Lower leg skin (tissue), 4 donors: ENCODE data around the gene ENTPD3. TPM values are rescaled to one million over a fixed set of nuclear protein-coding genes. Genes with fewer than 3 reads are reported as not detected.

ENCODE experiments used
- DNase-seq, 2 donors: peaks; one replicate each; pipeline ENCODE4 v3.0.0-alpha.2; 2019; ENCODE audit warnings: low spot score in 2 of 2
- H3K4me3 ChIP-seq: fragments of 200-600 bp; sonication (generic); 2 replicates; pipeline ENCODE4 v1.5.1; 2017; ENCODE audit warnings: mild to moderate bottlenecking, low read depth; ENCODE audit not compliant: poor library complexity, severe bottlenecking
- POLR2A ChIP-seq, 2 donors: fragments of 450-650 bp; IDR thresholded peaks; one replicate each; pipeline ENCODE4 v1.6.1; 2016 to 2017; ENCODE audit warnings: antibody characterized with exemption in 2 of 2, mild to moderate bottlenecking in 1 of 2, moderate library complexity in 1 of 2
- whole genome bisulfite sequencing, 2 donors: methylation state at CpG; one replicate each; pipeline ENCODE4 v1.1.5; 2018; 5-methylcytosine and 5-hydroxymethylcytosine counted together
- intact Hi-C: fragments of 100-400 bp; cut with DNase I; formaldehyde crosslinking; loops from one replicate; pipeline ENCODE4 v1.15.0; 2023; ENCODE audit warnings: low total_unique reads
- total RNA-seq, 4 donors: library from RNA; depleted of rRNA; stranded (reverse); fragments of >200 nt; gene quantifications; one replicate each; pipeline ENCODE4 v1.1.0, GENCODE V29; 2016
- TF ChIP-seq, protein P1 (sequence below), 3 donors: fragments of 450-650 bp; IDR thresholded peaks; one replicate each; pipeline ENCODE4 v1.5.1; 2016; ENCODE audit warnings: antibody characterized with exemption in 3 of 3, mild to moderate bottlenecking in 3 of 3, moderate library complexity in 2 of 3

ENTPD3 gene
- total RNA-seq, 4 donors from 2014 or later, result 4.9 to 6.2 (median 5.4) TPM

DNA sequence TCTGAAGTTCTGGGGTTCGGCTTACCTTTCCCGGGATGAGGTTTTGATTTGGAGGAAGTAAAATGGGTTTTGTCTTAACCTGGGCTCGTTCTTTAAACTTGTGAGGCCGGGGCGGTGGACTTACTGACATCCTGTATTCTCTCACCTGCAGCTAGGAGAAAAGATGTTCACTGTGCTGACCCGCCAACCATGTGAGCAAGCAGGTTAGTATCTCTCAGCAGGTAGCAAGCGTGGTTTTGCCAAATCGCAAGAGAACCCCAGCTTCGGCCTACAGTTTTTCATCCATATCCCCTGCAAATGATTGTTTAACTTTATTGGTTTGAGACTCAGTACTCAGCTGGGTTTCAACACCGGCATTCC is 891 bp downstream of the ENTPD3 start:
- H3K4me3 ChIP-seq, result no peak overlapping the region
- intact Hi-C loops, result no loop called here
- 68 to 72% methylated on average over 10 of the region's 10 CpGs for WGBS, 2 donors
- no peak for DNase-seq
- TF ChIP-seq POLR2A (IDR thresholded peaks at IDR 0.05), result no peak
- TF ChIP-seq, protein P1, sequence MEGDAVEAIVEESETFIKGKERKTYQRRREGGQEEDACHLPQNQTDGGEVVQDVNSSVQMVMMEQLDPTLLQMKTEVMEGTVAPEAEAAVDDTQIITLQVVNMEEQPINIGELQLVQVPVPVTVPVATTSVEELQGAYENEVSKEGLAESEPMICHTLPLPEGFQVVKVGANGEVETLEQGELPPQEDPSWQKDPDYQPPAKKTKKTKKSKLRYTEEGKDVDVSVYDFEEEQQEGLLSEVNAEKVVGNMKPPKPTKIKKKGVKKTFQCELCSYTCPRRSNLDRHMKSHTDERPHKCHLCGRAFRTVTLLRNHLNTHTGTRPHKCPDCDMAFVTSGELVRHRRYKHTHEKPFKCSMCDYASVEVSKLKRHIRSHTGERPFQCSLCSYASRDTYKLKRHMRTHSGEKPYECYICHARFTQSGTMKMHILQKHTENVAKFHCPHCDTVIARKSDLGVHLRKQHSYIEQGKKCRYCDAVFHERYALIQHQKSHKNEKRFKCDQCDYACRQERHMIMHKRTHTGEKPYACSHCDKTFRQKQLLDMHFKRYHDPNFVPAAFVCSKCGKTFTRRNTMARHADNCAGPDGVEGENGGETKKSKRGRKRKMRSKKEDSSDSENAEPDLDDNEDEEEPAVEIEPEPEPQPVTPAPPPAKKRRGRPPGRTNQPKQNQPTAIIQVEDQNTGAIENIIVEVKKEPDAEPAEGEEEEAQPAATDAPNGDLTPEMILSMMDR (IDR thresholded peaks at IDR 0.05), result no peak

DNA sequence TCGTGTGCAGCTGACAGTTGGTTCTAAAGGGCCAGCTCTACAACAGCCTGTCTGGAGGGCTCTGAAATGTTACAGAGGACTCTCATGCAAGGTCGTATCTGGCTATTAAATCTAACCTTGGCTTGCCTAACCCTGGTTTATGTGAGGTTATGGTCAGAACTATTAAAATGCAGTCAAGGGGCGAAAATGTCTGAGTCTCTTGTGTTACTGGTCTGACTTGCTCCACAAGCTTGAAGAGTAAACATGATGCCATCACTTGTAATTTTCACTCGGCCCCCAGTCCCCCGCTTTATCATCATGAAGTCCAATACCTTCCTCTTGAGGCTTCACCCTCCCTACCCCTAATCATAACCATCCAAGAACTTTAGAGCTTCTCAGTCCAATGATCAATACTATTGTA is 9.4 kb downstream of the ENTPD3 start:
- intact Hi-C loops, result no loop called here
- H3K4me3 ChIP-seq, result no peak overlapping the region
- no peak for TF ChIP-seq POLR2A (IDR thresholded peaks at IDR 0.05)
- TF ChIP-seq, protein P1 (IDR thresholded peaks at IDR 0.05), result no peak

DNA sequence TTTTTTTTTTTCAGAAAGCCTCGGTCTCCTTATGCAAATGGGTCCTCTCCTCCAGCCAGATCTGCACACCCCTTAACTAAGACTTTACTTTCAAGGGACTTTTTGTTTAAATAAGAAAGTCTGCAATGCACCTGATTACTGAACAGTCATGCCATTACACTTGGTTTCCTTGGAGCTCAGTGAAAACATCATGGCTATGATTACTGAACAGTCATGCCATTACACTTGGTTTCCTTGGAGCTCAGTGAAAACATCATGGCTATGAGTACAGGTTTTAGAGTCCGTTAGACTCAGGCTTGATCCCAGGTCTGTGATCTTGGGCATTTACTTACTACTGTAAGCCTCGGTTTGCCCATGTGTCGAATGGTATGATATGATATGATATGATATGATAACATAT is 10.1 kb downstream of the ENTPD3 start:
- intact Hi-C loops, result no loop called here
- WGBS, 2 donors, result 89% methylated on average over 4 of the region's 4 CpGs
- DNase-seq, result no peak
- no peak for TF ChIP-seq POLR2A (IDR thresholded peaks at IDR 0.05)
- TF ChIP-seq, protein P1 (IDR thresholded peaks at IDR 0.05), result no peak
- no peak overlapping the region for H3K4me3 ChIP-seq

More for the DNA sequence above, 9.4 kb downstream of the ENTPD3 start:
- WGBS, 2 donors, result 71 to 78% methylated on average over 5 of the region's 5 CpGs
- no peak for DNase-seq

DNA sequence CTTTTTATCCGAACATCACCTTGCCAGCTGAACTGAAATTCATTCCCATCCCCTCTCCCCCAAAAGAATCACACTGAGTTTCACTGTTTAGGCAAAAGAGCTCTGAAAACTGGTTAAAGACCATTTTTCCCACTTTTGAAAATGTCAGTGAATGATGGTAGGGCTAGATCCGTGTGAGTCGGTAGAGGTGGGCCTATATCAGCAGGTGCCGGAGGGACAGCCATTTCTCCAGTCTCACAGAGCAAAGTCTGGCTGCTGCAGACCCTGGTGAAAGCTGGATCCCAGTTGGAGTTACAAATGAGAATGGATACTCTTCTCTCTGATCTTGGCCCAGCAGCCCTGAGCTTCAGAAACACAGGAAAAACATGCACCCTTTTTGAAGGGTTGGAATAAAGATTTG is 10.9 kb downstream of the ENTPD3 start:
- 82 to 87% methylated on average over 4 of the region's 4 CpGs for WGBS, 2 donors
- DNase-seq, result no peak
- TF ChIP-seq POLR2A (IDR thresholded peaks at IDR 0.05), result no peak
- TF ChIP-seq, protein P1 (IDR thresholded peaks at IDR 0.05), result no peak
- H3K4me3 ChIP-seq, result no peak overlapping the region
- intact Hi-C loops, result no loop called here

DNA sequence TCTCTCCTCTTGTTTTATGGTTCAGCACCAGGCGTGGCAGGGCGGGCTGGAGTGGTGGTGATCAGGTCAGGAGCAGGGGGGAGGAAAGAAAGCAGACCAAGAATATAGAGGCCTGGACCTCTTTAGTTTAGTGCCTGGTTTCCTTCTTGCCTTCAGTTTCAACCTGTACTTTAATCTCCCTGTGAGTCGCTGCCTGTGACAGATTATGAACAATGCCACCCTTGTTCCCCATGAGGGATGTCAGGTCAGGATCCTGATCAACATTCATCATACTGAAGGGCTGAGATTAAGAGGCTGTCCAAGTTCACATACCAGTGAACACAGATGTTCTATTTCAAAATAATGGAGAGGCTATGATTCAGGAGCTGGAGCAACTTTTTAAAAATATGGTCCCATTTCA is 11.4 kb downstream of the ENTPD3 start:
- intact Hi-C loops, result no loop called here
- WGBS, 2 donors, result 56 to 75% methylated on average over 3 of the region's 3 CpGs
- TF ChIP-seq POLR2A (IDR thresholded peaks at IDR 0.05), result no peak
- TF ChIP-seq, protein P1 (IDR thresholded peaks at IDR 0.05), result no peak

DNA sequence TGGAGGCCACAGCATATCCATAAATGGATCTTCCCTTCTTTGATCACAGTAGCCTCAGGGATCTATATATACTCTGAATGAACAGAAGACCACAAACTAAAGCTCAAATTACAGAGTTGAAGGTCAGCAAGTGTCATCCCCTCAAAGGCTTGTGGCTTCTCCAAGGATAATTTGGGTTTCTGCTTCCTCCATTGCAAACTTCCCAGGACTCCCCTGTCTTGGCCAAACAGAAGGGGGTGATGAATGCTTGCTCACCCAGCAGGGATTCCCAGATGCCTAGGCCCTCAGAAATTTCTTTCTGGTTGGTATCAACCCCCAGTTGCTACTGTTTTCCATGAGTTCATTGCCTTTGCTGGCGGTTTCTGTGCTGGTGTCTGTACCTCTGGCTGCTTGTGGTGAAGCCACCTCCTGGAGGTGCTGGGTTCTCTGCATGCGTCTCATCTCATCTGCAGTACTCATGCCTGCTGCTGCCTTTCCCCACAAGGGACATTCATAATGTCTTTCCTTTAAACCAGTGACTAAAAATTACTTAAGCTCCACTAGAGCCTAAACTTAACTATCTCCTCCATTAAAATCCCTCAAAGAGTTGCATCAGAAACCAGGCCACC is 17.7 kb downstream of the ENTPD3 start:
- DNase-seq, result no peak
- intact Hi-C loops, result no loop called here
- no peak overlapping the region for H3K4me3 ChIP-seq
- WGBS, 2 donors, result 92 to 100% methylated on average over 2 of the region's 2 CpGs
- TF ChIP-seq, protein P1 (IDR thresholded peaks at IDR 0.05), result no peak
- no peak for TF ChIP-seq POLR2A (IDR thresholded peaks at IDR 0.05)

More for the DNA sequence above, 11.4 kb downstream of the ENTPD3 start:
- DNase-seq, result no peak
- no peak overlapping the region for H3K4me3 ChIP-seq
